ENCODE data around the gene SLC26A3.

DNA sequence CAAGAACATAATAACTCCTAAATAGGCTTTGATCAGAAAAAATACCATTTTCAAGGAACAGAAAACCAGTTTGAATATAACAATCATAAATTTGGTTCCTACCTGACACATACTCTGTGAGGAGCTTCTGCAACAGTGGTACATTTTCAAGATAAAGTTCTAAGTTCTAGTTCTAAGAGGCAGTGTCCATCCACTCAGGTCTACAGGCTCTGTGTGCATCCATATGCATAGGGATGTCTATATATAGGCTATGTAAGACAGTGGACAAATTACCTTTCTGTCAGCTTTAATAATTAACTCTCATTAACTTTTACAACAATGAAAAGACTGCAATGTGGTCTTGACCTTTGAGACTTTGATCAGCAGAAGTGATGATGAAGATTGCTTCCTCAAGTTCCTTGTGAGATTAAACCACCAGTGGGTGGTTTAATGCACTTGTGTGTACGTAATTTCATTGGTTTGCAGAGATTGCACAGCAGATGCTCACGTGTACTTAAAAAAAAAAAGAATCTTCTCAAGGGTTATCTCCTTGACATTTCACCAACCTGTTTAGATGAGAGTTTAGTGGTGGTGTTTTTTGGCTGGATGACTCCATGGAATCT lies at the start of gene SLC26A3:
- TF ChIP-seq, protein P1, sequence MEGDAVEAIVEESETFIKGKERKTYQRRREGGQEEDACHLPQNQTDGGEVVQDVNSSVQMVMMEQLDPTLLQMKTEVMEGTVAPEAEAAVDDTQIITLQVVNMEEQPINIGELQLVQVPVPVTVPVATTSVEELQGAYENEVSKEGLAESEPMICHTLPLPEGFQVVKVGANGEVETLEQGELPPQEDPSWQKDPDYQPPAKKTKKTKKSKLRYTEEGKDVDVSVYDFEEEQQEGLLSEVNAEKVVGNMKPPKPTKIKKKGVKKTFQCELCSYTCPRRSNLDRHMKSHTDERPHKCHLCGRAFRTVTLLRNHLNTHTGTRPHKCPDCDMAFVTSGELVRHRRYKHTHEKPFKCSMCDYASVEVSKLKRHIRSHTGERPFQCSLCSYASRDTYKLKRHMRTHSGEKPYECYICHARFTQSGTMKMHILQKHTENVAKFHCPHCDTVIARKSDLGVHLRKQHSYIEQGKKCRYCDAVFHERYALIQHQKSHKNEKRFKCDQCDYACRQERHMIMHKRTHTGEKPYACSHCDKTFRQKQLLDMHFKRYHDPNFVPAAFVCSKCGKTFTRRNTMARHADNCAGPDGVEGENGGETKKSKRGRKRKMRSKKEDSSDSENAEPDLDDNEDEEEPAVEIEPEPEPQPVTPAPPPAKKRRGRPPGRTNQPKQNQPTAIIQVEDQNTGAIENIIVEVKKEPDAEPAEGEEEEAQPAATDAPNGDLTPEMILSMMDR (IDR thresholded peaks at IDR 0.05), result no peak
- TF ChIP-seq POLR2AphosphoS5 (IDR thresholded peaks at IDR 0.05; ENCODE audit: insufficient read depth in 1 of 2, low read depth in 1 of 2), result no peak
